SK-N-MC (cell line): ENCODE results near the gene CCBE1.

Experiments
- EZH2 ChIP-seq: fragments of 200-600 bp; sonication (generic); IDR thresholded peaks from one replicate; pipeline ENCODE4 v1.6.1; 2017; ENCODE audit warnings: antibody characterized with exemption
- FOXP2 ChIP-seq: optimal IDR thresholded peaks from 2 replicates; pipeline ENCODE3; 2011; ENCODE audit warnings: mild to moderate bottlenecking, moderate library complexity; ENCODE audit not compliant: insufficient read depth; ENCODE audit errors: extremely low read length, control extremely low read depth
- POLR2AphosphoS5 ChIP-seq: IDR thresholded peaks from 2 replicates; pipeline ENCODE4 v1.6.1; 2012; ENCODE audit warnings: mild to moderate bottlenecking, low read depth, low read length, borderline replicate concordance

DNA sequence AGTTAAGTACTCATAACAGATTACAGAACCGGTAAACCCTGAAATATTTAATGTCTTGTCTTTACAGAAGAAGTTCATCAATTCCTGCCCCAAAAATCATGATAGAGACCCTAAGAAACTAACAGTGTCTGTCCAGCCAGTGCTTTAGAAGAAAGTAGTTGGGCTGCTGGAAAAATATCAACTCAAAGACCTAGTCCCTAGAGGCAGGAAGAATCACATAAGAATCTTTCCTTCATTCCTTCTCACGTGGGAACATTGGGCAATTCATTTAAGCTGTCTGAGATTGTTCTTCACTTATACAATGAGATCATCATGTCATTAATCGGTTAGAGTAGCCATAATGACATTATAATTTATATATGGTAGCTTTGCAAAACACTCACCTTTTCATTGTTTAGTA is 156.4 kb downstream of the CCBE1 start:
- TF ChIP-seq EZH2, result no peak
- TF ChIP-seq POLR2AphosphoS5, result no peak
- no peak for TF ChIP-seq FOXP2
